22Rv1 (cell line): ENCODE results near the gene ARHGAP26.

Experiments used
- CTCF ChIP-seq: fragments of 450-650 bp; IDR thresholded peaks from 2 replicates; pipeline ENCODE4 v1.5.1; 2017; ENCODE audit warnings: mild to moderate bottlenecking
- ZFX ChIP-seq: fragments of 450-650 bp; IDR thresholded peaks from 2 replicates; pipeline ENCODE4 v1.6.1; 2017; ENCODE audit warnings: antibody characterized with exemption, borderline replicate concordance

DNA sequence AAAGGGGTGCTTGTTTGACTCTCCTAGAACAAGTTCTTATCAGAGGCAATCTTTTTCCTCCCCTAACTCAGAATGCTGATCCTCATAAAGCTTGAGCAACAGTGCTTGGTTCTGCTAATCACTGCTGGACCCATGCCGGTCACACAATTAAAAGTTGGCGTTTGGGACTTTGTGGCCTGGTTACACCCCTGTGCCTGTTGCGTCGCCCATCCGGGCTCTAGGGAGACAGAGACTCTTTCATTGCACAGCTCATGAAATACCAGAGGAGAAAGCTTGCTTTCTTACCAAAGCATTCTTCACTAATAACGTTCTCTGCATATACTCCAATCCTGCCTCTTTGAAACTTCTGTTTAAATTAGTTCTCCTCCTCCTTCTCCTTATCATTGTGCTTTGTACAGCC is 332.2 kb downstream of the ARHGAP26 start:
- TF ChIP-seq CTCF, result no peak
- TF ChIP-seq ZFX, result no peak
